GM21381 (cell line): ENCODE data around the gene RPRD1A.
"Not testable (repeated sequence)": the region's sequence is repeated elsewhere in the genome, so short reads cannot be mapped to it uniquely, and the experiment has no call there.

Source experiments
- ATAC-seq: cut with Tn5 transposase; IDR thresholded peaks from one replicate; pipeline ENCODE4 v1.9.1; 2021; ENCODE audit warnings: mild to moderate bottlenecking, moderate library complexity; ENCODE audit not compliant: unreplicated experiment

Gene RPRD1A

DNA sequence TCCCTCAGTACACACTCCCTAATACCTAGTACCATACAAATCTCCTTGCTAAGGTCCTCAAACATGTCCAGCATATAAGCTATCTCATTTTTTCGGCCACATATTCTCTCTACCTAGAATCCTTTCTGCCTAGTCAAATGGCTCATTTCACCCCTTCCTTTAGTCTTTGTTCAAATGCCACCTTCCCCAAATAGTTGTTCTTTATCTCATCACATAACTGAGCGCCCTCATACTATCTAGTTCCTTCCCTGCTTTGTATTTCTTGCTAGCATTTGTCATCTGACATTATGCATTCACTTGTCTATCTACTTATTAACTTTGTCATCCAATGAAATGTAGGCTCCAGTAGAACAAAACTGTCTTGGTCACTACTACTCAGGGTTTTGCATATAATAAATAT lies 35.5 kb downstream of the RPRD1A start:
- ATAC-seq = no peak

DNA sequence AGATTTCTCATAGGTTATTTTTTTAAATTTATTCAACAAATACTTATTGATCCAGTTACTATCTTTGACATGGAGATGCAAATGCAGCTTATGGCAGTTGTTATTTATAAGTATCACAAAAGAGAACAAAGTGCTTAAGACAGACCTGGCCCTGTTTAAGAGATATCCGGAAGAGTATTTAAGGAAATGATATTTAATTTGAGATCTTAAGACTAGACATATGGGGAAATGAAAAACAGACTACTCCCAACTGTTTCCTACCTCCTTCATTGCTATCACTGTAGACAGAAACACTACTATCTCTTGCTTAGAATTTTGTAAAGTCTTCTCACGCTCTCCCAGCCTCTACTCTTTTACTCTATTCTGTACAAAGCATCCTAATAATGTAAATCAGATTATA lies 36.0 kb downstream of the RPRD1A start:
- ATAC-seq = no peak

DNA sequence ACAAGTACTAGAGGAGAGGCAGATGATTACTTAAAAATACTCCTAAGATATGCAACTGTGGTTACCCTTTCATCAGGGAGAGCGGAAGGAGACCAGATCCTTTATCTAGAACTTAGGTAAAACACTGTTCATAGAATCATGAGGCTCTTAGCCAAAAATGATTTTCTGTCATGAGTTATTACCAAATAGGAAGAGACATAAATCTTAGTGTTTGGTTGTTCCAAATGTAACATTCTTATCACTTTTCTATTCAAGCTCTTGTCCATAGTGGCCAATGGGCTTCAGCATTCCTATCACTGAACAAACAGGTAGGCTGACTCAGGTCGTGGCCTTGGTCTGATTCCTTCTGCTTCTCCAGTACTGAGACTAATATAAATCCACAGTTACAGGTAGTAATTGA lies 38.5 kb downstream of the RPRD1A start:
- ATAC-seq = no peak

DNA sequence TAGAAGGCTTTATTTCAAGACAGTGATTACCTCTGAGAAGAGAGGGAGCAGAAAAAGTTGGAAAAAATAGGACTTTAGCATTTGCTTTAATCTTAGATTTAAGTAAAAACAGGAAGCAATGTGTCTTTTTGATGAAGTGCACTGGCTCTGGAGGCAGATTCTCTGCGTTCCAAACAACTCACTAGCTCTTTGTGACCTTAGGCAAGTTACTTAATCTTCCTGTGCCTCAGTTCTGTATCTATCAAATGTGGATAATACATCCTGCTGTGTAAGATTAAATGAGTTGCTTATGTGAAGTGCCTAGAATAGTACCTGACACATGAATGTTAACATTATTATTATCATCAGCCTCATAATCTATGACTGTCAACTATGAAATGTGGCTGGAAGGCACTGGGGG lies 42.3 kb downstream of the RPRD1A start:
- ATAC-seq = no peak

DNA sequence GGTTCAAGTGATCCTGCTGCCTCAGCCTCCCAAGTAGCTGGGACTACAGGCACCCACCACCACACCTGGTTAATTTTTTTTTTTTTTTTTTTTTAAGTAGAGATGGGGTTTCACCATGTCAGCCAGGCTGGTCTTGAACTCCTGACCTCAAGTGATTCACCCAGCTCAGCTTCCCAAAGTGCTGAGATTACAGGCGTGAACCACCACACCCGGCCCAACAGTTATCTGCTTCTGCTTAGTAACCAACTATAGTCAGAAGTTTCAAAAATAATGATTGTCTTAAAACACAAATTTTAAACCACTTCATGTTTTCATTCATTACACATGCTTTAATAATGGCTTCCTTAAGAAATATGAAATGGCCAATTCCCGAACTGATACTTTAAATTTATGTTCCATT lies 43.1 kb downstream of the RPRD1A start:
- ATAC-seq = not testable (repeated sequence)

DNA sequence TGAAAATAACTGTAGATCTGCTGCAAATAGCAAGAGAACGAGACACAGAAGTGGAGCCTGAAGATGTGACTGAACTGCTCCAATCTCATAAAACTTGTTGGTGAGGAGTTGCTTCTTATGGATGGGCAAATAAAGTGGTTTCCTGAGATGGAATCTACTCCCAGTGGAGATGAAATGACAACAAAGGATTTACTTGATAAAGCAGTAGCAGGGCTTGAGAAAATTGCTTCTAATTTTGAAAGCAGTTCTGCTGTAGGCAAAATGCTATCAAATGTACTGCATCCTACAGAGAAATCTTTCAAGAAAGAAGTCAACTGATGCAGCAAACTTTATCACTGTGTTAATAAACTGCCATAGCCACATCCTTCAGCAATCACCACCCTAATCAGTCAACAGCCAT lies 44.0 kb downstream of the RPRD1A start:
- no peak for ATAC-seq

DNA sequence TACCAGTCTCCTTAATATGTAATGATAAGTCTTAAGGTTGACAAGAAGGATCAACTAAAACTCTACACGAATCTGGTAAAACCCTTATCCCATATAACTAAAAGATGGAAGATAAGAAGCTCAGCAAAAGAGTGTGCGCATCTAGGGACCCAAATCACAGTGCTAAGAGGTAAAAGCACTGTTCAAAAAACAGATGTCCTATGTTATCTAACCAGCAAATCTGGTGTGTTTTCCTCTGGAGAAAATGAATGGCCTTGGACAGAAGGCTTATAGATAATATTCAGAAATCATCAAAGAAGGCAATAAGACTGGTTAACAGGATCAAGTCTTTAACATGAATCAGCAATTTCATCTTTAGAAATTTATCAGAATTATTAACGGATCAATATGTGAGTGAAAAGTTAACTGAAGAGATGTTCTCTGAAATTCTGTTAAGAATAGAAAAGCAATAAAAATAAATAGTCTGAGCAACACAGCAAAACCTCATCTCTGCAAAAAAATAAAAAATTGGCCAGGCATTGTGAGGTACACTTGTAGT lies 47.1 kb downstream of the RPRD1A start:
- ATAC-seq = no peak

DNA sequence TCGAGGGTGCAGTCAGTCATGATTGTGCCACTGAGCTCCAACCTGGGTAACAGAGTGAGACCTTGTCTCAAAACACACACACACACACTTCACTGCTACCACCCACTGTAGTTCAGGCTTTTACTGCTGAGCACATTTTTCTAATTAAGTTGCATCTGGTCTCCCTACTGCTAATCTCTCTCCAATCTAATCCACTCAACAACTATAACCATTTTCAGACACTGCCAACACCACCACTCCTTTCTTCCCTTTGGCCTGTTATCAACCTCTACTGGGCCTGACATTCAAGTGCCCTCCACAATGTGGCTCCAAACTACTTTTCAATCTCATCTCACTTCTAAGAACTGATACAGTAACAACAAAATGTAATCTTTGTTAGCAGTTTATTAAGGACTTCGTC lies 50.1 kb downstream of the RPRD1A start:
- ATAC-seq = no peak

DNA sequence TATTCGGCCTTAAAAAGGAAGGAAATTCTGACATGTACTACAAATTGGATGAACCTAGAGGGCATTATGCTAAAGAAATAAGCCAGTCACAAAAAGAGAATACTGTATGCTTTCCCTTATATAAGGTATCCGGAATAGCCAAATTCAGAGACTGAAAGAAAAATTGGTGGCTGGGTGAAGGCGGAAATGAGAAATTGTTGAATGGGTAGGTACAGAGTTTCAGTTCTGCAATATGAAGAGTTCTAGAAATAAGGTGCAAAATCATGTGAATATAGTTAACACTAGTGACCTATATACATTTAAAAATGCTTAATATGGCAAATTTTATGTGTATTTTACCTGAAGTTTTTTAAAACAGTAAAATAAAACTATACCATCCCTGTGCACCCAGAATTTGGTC lies 51.7 kb downstream of the RPRD1A start:
- peak; percentile 92 for ATAC-seq

DNA sequence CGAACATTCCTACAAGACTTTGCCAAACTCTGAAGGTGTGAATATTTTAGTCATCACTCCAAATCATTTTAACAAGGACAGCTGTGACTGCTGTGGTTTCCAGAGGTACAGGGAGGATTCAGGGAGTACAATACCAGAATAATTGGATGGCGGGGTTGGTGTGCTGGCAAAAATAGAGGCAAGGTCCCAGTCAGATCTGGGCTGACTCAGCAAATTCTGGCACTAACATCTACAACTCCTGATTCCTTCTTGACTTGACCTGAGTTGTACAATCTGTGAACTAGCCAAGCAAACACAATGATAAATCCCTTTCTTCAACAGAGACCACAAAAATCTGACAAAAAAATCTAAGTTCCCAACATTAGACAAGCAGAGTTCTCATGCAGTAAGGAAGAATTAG lies 54.5 kb downstream of the RPRD1A start:
- no peak for ATAC-seq

DNA sequence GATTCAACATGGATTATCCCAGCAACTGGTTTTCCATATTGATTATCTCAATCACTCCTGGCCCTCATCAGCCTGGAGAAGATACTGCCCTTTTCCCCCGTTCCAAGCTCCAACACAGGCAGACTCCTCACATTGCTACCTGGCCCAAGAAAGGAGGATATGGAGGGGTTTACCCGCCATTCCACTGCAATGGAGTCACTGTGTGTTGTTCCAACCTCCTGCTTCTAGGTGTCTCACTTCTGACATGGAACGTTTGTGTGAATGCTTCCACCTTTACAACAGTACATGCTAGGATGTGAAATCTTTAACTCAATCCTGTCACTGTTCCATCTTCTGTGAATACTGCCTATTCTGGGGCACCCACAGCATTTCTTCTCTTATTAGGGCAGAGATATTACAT lies 58.1 kb downstream of the RPRD1A start:
- no peak for ATAC-seq

DNA sequence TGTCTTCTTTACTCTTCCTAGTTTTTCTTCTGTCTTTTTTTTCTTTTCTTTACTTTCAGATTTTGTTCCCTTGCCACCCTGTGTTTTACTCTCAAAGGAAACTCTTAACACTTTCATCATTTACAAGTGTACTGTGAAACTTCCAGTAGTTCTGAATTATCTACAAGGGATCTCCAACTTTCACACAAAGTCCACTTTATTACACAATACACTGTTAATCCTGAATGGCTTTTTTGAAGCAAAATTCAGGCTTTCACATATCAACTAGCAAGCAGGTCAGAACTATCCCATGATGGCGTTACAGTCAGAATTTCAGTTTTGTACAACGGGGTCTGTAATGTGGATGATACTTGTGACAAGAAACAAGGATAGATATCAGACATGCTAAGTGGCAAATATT lies 60.4 kb downstream of the RPRD1A start:
- no peak for ATAC-seq

DNA sequence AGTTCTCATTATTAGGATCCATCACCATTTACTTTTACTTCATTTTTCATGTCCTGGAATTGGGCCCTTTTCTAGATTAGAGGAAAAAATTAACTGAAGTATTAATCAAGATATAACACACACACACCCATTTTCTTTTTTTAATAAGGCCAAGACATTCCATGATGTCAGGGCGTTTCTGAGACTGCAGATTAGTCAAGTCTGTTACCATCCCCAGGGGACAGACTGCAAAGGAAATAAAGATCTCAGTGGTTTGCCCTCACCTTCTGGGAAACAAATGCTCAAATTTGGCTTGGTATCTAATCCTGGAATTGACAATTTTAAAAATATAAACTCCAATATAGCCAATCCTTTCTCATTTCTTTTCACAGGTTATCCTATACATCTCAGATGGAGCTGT lies 67.4 kb downstream of the RPRD1A start:
- ATAC-seq = no peak

DNA sequence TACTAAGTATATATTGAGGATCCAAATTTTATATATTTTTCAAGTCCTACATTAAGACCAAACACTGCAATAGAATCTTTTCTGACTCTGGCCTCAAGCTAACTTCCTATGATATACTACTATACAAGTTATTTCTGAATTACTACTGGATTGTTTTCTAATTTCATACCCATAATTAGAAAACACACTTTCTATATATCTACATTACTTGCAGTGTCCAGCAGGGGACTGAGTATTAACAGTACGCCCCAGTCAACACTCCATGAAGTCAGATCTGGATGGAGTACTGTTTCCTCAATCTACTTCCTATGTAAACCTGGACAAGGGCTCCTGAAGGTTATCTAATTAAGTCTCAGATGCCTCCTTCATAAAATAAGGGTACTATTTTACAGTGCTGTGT lies 68.4 kb downstream of the RPRD1A start:
- ATAC-seq = no peak

DNA sequence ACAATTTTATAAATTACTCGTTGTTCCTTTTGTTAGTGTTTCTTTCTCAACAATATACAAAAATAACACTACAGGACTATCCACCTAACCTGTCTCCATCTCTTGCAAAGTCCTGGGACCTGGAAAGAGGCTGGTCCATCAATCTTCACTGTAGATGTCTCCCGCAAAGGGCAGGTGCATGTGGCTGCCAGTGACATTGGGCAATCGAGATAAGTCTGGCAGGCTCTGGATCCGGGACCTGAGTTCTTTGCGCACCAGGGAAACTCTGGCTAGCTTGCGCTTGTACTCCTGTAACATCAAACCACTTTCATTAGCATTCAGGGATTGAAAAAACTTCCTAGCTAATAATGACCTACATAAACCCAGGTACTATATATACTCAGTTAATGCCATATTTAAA lies 74.3 kb downstream of the RPRD1A start:
- ATAC-seq = no peak

DNA sequence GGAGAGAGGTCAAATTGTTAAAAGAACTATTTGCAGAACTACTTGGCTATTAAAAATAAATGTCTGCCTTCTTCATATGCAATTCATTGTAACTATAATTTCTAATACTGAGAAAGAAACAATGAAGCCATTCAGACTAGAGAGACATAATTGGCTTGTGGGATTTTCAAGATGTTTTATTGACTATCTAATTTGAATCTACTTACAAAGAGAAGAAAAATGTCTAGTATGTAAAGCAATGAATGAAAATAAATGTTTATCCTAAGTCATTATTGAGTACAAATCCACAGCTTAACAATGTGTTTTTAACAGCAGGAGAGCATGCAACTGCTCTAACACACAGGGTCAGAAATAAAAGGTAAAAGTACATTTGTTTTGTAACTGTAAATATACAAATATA lies 75.7 kb downstream of the RPRD1A start:
- no peak for ATAC-seq

DNA sequence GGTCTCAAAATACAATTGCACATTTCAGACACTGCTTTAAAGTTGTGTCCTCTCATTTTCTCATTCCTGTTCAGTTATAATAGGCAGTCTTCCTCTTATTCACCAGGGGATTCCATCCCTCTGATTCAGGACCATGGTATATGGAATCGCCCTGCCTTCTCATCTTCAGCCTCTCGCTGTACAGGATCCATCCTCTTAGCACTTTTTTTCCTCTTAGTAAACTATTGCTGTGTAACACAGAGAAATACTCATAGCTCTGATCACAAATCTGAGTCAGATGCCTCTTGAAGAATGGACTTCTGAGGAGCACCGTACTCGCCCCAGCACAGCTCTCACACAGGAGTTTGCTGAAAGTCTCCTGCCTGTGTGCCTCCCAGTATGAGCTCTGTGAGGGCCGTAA lies 83.5 kb downstream of the RPRD1A start:
- ATAC-seq = no peak

DNA sequence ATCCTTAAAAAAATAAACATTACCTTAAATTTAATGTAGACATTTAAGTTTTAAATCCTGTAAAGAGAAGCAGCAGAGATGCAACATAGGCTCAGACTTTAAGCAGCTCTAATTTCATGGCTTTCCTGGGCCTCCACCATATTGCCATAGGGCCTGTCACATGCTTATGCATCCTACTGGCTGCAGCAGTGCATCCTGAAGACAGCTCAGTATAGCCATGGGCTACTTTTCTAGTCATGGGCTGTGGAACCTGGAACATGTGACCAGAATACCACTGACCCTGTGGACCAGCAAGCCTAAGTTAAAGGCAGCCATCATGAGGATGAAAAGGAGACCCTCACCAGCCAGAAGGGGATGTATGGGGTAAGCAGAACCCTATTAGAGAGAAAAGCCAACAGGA lies 84.2 kb downstream of the RPRD1A start:
- ATAC-seq = no peak

DNA sequence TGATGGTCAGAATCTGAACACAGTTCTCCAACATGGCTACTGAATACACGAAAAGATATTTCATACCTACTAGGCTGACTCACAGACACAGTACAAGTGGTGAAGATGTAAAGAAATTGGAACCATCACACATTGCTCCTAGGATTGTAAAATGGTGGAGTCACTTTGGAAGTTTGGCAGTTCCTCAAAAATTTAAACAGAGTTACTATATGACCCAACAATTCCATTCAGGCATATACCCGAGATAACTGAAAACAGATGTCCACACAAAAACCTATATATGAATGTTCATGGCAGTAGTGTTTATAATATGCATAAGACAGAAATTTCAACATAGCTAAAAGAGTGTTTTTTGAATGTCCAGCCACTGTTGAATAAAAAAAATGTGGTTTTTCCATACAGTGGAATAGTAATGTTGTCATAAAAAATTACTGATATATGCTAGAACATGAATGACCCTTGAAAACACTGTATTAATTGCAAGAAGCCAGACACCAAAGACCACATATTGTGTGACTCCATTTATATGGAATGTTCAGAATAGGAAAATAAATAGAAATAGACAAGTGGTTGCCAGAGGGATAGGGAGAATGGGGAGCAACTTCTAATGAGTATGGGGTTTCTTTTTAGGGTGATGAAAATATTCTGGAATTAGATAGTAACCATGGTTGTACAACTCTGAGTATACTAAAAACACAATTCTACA lies 84.8 kb downstream of the RPRD1A start:
- no peak for ATAC-seq

DNA sequence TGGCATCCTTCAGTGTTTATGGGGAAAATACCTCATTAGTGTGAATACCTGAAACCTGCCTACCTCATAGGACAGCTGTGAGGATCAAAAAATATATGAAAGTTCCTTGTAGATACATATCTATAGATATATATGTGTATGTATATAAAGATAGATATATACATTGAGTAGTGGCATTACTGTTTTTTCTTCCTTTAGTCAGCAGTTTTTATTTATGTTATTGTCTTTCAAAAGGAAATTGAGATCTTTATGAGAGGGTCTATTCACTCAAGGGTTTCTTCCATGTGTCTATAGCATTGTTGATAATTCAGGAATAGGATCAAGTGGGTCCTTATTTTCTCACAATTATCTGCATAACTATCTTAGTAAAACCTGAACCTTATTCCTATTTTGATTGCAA lies 88.2 kb downstream of the RPRD1A start:
- ATAC-seq = no peak

DNA sequence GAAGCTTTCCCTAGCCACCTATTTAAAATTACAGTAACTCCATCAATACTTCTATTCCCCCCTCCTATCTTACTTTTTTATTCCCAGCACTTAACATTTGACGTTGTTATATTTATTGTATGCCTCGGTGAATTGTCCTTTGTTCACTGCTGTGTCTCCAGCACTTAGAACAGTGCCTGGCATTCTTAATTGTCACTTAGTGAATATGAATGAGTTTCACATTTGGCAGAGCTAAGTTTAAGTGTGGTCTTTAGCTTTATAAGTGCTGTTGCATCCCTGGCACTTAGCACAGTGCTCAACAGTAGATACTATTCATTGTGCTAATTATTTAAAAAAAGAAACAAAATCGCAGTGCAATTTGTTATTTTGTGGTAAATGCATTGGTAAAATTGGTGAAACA lies 93.2 kb downstream of the RPRD1A start:
- no peak for ATAC-seq

DNA sequence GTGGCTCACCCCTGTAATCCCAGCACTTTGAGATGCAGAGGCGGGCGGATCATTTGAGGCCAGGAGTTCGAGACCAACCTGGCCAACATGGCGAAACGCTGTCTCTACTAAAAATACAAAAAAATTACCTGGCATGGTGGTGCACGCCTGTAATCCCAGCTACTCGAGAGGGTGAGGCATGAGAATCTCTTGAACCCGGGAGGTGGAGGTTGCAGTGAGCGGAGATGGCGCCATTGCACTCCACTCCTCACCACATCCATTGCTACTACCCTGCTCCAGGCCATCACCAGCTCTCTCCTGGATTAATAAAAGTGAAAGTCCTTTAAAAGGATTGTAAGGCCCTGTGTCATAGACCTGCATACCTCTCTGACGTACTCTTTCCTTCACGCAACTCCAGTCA lies 93.7 kb downstream of the RPRD1A start:
- no peak for ATAC-seq
